NCI-H526 (cell line): ENCODE data around the gene PTPRN2.
"Not testable (repeated sequence)": the region's sequence is repeated elsewhere in the genome, so short reads cannot be mapped to it uniquely, and the experiment has no call there.

ENCODE experiments used
- DNase-seq, 2 experiments: peaks; one replicate each; lab custom pipeline; 2025; lab: John Stamatoyannopoulos, UW

Gene PTPRN2

GRCh38 chr7:157607218-157607617 is 980.4 kb downstream of the PTPRN2 start:
- no peak for DNase-seq

DNA sequence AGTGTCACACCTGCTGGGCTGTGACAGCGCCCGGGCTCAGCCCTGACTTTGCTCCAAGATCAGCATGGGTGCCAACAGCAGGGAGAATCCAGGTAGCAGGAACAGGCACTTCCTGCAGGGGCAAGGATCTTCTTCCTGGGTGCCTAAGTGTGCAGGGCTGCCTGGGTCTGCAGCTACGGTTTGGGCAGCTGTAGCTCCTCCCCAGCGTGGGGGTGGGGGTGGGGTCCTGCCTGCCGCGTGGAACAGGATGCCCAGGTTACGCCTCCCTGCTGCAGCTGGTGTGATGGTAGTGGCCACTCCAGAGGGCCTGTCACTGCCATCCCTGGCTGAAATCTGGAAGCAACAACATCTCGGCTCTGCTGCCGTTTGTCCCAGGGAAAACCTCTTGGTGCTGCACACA is 981.5 kb downstream of the PTPRN2 start:
- DNase-seq: no peak

- DNase-seq: no peak
Observed at GRCh38 chr7:157605638-157606037, 982.0 kb downstream of the PTPRN2 start.

DNA sequence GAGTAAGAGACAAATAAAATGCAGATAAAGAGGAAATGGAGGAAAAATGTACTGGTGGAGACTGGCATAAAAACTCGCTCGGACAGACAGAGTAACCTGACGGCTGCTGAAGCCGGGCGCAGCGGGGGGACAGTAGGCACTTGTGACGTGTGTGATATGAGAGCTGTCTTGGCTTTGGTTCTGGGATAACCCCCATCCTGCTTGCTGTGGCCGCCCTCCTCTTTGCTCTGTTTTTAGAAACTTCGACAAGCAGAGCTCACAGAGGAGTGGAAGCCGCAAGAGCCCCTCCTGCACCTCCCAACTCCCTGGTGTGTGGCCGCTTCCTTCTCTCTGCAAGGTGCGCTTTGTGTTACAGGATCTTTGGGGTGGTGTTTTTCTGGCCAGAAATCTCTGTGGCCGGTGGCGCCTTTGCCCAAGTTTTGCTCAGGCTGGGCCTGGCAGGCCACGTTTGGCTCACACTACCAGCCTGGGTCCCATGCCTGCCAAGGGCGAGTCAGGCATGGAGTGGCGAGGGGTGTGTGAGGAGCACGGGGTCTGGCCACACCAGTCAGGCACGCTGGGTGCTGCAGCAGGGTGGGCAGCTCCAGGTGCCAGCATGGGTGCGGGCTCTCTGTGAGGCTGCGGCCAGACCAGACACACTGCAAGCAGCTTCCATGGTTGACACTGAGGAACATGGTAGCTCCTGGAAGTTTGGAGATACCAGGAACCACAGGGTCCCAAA is 982.8 kb downstream of the PTPRN2 start:
- DNase-seq: no peak

DNA sequence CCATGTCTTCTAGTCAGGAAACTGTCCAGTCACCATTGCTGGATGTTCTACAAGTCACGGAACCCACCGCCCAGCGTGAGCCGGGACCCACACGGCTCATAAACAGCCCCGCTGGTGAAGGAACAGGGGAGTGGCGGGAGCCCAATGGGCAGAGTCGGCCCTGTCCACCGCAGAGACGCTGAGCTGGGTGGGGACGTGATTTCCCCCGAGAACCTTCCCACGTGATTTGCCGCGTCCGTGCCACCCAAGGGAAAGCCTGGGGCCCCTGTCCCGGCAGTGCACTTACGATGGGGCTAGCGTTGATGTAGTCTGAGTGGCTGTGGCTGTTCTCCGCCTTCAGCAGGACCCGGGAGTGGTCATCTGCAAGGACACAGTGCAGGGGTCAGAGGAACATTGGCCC is 983.9 kb downstream of the PTPRN2 start:
- DNase-seq: no peak

DNA sequence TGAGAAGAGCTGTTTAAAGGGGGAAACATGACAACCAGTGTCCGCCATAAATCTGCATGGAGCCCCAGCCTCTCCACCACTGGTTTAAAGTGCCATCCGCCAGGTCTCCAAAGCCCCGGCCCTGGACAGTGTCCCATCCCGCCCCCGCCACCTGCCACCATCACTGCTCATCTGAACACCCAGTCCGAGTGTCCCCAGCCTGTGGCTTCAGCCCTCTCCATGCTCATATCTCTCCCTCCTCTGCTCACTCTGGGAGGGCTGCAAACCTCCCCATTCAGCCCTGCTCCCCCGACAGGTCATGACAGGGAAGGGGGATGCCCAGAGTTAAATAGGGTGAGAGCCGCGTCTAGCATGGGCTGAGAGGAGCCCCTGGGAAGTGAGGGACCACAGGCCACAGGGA is 984.6 kb downstream of the PTPRN2 start:
- no peak for DNase-seq

GRCh38 chr7:157602581-157602980 is 985.0 kb downstream of the PTPRN2 start:
- DNase-seq: no peak

- no peak for DNase-seq
Observed at GRCh38 chr7:157602156-157602555, 985.5 kb downstream of the PTPRN2 start.

DNA sequence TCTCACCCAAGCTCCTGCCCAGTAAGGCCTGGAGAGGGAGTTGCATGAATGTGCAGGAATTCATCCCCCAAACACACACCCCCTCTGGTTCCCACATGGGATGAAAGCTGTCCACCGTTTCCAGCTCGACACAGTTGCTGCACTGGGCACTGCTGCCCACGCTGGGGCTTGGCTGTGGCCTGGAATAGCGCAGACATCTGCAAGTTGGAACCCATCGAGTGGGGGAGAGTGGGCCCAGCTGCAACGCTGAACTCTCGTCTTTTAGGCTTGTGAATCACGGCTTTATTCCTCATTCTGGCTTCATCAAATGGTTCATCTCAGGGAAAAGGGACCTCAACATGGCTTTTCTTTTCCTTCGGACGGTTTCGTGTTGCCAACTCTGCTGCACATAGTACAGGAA is 986.1 kb downstream of the PTPRN2 start:
- no peak for DNase-seq

DNA sequence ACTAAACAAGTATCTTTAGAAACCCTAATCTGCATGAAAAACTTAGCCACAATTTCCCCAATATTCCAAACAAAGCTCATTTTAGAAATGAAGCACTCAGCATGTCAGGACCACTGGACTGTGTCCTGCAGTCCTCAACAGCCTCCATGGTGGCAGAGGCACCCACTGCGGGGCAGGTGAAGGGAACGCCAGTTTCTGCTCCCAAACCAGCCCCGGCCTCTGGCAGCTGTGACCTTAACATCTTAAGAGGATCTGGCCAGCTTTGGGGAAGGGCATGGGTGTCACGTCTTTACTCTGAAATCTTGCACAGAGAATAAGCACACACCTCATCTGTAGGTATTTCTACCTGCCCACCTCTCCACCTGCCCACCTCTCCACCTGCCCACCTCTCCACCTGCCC is 988.1 kb downstream of the PTPRN2 start:
- DNase-seq: no peak

GRCh38 chr7:157597562-157597961 is 990.1 kb downstream of the PTPRN2 start:
- DNase-seq: no peak

- no peak for DNase-seq
Observed at GRCh38 chr7:157596881-157597280, 990.7 kb downstream of the PTPRN2 start.

- DNase-seq: no peak
Observed at GRCh38 chr7:157596471-157596870, 991.2 kb downstream of the PTPRN2 start.

- DNase-seq: no peak
Observed at GRCh38 chr7:157596026-157596425, 991.6 kb downstream of the PTPRN2 start.

DNA sequence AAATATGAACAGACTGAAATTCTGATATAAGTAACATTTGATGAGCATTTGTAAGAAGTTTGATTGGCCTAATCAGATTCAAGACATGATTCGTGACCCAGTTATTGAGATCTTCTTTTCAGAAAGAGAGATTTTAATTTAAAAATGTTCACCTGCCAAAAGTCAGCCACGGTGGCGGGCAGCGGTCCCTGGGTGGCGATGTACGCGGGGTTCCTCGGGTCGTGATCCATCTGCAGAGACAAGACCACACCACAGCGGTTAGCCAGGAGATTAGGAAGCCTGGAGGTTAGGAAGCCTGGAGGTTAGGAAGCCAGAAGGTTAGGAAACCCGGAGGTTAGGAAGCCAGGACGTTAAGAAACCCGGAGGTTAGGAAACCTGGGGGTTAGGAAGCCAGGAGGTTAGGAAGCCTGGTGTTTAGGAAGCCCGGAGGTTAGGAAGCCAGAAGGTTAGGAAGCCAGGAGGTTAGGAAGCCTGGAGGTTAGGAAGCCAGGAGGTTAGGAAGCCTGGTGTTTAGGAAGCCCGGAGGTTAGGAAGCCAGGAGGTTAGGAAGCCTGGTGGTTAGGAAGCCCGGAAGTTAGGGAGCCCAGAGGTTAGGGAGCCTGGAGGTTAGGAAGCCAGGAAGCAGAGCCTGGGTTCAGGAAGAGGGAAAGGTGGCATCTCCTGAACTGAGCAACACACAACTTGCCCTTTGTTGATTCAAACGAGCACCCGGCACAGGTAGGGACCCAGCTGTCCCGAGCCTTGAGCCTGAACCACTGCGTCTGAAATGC is 992.4 kb downstream of the PTPRN2 start:
- DNase-seq: no peak

DNA sequence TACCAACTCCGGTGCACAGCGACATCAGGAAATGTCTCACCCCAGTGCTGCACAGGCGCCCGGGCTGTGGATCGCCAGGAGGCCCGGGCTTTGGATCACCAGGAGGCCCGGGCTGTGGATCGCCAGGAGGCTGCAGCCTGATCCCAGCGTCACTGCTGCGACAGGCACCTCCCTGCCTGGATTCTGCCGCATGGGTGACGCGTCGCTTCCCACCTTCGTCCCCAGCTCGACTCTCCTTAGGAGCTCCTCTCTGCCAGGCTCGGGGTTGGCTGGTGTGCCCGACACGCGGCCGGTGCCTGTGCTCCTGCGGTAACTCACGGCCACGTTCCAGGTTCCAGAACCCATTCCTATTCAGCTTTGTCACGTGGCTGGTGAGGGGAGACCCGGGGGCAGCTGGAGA is 993.3 kb downstream of the PTPRN2 start:
- no peak for DNase-seq

DNA sequence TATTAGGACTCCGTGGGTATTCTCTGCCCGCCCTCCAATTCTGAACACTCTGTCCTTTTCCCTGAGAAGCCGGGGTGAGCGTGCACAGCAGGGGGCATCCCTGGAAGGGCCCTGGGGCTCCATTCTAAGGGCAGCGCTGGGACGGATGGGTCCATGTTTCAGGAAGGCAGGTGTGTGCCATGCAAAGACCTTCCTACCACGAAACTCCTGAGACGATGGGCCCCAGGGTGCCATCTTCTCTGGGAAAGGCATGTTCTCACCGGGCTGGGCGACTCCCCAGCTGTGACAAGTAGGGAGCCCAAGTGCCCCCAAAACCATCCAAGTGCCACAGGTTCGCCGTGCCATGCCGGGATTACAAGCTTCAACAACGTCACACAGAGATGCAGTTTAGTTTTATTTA is 994.1 kb downstream of the PTPRN2 start:
- DNase-seq: no peak

- not testable (repeated sequence) for DNase-seq
Observed at GRCh38 chr7:157592636-157593320, 994.8 kb downstream of the PTPRN2 start.

DNA sequence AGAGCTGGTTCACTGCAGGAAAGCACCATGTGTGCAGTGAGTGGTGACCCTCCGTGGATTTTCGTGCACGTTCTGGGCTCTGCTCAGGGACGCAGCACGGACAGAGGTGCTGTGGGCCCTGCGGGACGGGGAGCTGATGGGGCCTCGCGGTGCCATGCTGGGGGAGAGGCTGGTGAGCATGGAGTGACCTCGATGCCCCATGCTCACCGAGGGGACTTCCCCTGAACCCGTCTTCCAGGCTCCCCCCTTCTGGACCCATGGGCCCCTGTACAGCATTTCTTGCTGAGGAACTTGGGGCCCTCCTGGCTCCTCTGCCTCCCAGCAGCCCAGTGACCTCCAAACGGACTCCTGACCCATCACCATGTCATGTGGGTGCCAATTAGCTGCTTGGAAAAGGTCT is 997.1 kb downstream of the PTPRN2 start:
- no peak for DNase-seq

GRCh38 chr7:157589680-157590079 is 997.9 kb downstream of the PTPRN2 start:
- DNase-seq: no peak

DNA sequence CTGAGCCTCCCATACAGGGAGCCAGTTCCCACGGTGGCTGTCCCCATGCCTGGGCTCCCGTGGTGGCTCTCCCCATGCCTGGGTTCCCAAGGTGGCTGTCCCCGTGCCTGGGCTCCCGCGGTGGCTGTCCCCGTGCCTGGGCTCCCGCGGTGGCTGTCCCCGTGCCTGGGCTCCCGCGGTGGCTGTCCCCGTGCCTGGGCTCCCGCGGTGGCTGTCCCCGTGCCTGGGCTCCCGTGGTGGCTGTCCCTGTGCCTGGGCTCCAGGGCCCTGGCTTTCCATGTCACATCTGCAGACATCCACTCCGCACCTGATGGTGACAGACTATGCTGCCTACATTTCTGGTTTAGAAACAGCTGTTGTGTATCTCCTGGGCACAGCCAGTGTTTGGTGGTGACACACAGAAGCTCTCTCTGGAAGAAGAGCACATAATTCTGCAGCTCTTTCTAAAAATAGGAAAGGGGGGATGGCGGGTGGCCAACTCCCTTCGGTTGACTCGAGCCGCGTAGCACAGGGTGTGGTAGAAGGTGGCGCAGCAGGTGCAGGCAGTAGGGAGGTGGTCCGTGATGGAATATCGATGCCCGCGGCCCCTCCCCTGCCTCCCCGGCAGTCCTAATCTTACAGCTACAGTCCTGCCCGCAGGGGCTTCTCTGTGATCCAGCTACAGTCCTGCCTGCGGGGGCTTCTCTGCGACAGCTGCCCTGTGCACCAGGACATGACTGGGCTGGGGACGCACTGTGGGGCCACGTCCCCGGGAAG is 999.6 kb downstream of the PTPRN2 start:
- peak in 1 of 2 experiments; percentile 37 for DNase-seq
